GM21381 (cell line): Measurements from ENCODE around the gene KIF22.

Source experiments
- ATAC-seq: cut with Tn5 transposase; IDR thresholded peaks from one replicate; pipeline ENCODE4 v1.9.1; 2021; ENCODE audit warnings: mild to moderate bottlenecking, moderate library complexity; ENCODE audit not compliant: unreplicated experiment

KIF22 gene

GRCh38 chr16:29834079-29834478 lies 43.5 kb downstream of the KIF22 start:
- no peak for ATAC-seq

GRCh38 chr16:29835926-29836325 lies 45.4 kb downstream of the KIF22 start:
- ATAC-seq = no peak

- ATAC-seq = no peak
These were observed 46.1 kb downstream of the KIF22 start for GRCh38 chr16:29836623-29837022.

- ATAC-seq = no peak
These were observed 47.3 kb downstream of the KIF22 start for GRCh38 chr16:29837841-29838240.

GRCh38 chr16:29839822-29840221 lies 49.3 kb downstream of the KIF22 start:
- no peak for ATAC-seq

GRCh38 chr16:29840240-29840639 lies 49.7 kb downstream of the KIF22 start:
- no peak for ATAC-seq

GRCh38 chr16:29841631-29842030 lies 51.1 kb downstream of the KIF22 start:
- no peak for ATAC-seq

GRCh38 chr16:29842732-29843346 lies 52.3 kb downstream of the KIF22 start:
- no peak for ATAC-seq

GRCh38 chr16:29843931-29844330 lies 53.4 kb downstream of the KIF22 start:
- no peak for ATAC-seq

- no peak for ATAC-seq
These were observed 54.2 kb downstream of the KIF22 start for GRCh38 chr16:29844575-29845331.

GRCh38 chr16:29845656-29846055 lies 55.1 kb downstream of the KIF22 start:
- ATAC-seq = no peak

- ATAC-seq = no peak
These were observed 58.1 kb downstream of the KIF22 start for GRCh38 chr16:29848420-29849297.

GRCh38 chr16:29849505-29849904 lies 59.0 kb downstream of the KIF22 start:
- ATAC-seq = no peak

GRCh38 chr16:29850998-29851397 lies 60.4 kb downstream of the KIF22 start:
- no peak for ATAC-seq

- no peak for ATAC-seq
These were observed 62.1 kb downstream of the KIF22 start for GRCh38 chr16:29852654-29853053.

GRCh38 chr16:29854520-29855100 lies 64.1 kb downstream of the KIF22 start:
- no peak for ATAC-seq
